Cerebellar nuclear complex (tissue), 1 donor: Measurements from ENCODE around the gene WIF1.

ENCODE experiments used
- DNase-seq, 2 experiments: peaks; one replicate each; lab custom pipeline; 2025; lab: John Stamatoyannopoulos, UW

The WIF1 gene

DNA sequence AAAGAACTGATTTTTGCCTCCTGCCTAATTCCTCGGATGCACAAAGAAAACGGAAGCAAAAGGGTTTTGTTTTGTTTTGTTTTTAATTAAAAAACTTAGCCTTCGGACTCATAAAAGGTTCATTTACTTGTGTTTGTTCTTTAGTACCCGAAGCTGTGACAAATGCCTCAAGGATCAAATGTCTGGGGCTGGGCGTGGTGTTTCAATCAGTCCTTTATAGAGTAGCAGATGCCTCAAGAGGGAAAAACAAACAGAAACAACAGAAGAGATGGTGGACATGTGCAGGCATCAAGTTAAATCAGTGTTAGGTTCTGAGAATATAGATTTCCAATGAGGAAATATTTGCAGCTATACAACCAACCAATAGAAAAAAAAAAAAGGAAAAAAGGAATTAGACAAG lies 1.6 kb upstream of the WIF1 start:
- DNase-seq: no peak

DNA sequence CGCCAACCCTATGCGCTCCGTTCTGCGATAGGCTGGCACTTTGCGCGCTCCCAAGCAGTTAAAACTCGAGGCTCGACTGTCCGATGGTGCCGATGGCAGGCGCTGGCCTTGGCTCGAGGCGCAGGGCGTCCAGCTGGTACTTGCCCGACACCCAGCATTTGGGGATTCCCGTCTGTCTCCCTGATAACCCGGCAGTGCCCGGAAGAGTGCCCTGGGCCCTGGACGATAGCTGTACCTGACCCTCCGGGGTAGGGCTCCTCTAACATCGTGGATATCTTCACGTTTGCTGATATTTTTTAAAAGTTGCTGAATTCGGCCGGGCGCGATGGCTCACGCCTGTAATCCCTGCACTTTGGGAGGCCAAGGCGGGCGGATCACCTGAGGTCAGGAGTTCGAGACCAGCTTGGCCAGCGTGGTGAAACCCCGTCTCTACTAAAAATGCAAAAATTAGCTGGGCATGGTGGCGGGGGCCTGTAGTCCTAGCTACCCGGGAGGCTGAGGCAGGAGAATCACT lies 908 bp upstream of the WIF1 start:
- no peak for DNase-seq

DNA sequence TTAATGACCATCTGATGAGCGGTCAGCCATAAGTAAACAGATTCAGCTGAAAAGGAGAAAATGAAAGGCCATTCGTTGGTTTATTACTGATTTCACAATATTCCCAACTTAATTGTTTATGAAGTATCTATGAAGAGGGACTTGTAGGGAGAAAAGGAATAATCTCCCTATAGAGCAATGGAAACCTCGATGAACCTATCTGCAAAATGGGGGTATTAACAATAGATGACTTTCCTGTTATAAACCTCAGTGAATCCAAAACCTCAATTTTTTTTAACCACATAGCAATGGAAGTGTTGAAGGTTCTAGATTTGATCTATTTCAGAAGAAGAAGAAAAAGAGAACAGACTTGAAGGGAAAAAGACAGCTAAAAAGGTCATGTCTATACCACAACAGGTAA lies 2.0 kb downstream of the WIF1 start:
- no peak for DNase-seq

DNA sequence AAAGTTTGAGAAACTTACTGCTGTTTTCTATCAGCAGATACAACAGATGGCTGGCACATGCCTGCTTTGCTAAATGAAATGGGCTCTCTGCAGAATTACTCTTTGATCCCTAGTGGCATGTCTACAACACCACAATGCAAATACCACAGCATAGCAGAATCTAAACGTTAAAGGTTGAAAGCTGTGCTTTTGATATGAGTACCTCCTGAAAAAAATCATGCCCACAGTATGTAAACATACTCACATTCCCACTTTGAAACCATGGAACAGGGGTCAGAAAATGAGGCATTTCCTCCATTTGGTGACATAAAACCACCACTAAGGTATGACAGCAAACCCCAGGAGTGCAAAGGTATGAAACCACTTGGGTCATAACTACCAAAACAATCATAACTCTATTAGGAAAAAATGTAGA lies 7.5 kb downstream of the WIF1 start:
- no peak for DNase-seq

DNA sequence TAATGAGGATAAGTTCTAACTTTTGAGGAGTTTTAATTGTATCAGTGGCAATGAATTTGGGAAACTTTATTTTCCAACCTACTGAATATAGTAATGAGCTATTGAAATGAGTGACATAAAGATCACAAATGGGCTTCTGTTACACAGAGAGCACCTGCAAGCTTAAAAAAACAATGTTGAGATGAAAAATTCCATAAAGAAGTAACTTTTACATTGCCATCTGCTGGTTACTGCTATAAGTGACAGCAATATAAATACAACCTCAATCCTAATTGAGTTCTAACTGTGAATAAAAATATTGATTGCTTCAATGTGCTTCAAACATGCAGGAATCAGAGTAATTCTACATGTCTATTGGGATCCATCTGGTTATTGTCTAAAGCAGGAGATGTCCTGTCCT lies 14.2 kb downstream of the WIF1 start:
- no peak for DNase-seq

DNA sequence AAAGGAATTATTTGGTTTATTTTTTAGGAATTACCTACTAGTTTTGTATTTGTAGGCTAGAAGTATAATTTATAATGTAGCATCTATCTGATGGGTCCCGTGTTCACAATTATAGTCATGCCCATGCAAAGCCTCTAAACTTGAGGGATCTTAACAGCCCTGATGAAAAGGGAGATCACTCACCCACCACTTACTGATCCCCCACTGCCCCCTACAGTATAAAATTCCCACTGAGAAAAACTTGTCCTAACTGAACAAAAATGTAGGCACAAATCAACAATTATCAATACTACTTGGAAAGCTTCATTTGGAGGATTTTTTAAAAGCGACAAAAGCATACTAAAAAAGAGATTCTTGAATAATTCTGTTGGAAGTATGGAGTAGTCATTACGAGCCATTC lies 21.0 kb downstream of the WIF1 start:
- DNase-seq: no peak

DNA sequence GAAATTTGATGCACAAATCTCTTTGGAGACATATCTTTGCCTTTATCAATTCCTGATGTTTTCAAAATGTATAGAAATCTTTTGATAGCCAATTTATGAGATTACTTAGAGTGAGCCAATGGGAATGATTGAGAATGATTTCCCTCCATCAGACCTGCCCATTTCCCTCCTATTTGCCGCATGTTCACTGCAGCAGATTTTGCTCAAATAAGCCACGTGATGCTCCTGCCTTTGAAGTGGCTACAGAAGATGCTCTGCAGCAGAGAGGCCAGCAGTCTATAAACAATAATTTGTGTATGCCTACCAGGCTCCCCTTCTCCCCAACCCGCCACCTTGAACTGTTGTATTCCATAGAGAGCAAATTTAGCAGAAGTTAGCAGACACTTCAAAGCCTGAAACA lies 21.9 kb downstream of the WIF1 start:
- no peak for DNase-seq

DNA sequence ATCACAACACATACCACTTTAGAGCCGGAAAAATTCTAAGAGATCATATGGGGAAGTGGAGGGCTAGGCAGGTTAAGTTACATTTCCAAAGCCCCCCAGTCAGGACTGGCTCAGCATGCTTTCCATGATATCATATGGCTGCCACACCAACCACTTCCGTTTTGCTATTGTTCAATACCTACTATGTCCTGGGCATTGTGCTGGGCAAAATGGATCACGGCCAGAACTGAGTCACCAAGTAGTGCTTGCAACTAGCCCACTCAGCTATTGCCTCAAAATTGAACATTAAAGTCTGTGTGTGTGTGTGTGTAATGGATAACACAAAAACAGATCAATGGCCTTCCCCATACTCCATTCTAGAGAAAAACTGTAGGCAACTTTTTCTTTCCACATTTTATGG lies 22.7 kb downstream of the WIF1 start:
- DNase-seq: no peak

DNA sequence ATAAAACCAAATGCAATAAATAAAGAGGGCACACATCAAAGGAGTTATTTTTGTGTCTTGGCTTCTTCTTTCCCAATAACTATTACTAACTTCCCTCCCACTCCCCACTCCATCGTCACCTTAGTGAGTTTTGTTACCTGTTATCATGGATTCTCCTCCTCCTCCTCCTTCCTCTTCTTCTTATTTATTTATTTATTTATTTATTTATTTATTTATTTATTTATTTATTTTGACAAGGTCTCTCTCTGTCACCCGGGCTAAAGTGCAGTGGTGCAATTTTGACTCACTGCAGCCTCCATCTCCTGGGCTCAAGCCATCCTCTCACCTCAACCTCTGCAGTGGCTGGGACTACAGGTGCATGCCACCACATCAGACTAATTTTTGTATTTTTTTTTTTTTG lies 26.4 kb downstream of the WIF1 start:
- DNase-seq: no peak

DNA sequence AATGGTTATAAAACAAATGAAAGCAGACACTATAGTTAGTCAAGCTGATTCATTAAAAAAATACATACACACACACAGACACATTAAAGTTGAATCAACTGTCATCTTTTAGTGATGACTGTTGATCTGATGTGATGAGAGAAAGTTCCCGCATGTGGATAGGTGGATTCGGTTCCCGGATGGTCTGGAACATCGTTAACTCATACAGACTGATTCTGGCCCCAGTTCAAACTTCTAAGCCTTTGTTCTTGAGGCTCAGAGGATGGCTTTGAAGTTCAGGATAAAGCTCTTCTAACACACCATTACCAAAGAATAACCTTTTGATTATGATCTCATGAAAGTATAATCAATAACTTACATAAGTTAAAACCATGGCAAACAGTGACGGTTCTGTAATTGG lies 27.5 kb downstream of the WIF1 start:
- DNase-seq: no peak

DNA sequence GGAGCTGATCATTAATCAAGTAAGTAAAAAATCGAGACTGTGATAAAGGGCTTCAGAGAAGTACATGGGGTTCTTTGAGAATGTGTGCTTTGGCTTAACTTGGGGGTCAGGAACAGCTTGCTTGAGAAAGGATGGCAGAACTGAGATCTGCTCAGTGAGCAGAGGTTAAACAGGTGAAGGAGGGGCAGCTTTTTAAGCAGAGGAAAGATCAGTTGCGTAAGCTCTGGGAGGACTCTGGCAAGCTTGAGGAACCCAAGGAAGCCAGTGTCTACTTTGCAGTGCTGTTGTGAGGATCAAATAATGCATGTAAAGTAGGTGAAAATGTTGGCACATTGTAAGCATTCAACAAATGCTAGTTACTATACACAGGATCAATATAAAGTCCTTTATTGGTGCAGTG lies 30.6 kb downstream of the WIF1 start:
- no peak for DNase-seq

DNA sequence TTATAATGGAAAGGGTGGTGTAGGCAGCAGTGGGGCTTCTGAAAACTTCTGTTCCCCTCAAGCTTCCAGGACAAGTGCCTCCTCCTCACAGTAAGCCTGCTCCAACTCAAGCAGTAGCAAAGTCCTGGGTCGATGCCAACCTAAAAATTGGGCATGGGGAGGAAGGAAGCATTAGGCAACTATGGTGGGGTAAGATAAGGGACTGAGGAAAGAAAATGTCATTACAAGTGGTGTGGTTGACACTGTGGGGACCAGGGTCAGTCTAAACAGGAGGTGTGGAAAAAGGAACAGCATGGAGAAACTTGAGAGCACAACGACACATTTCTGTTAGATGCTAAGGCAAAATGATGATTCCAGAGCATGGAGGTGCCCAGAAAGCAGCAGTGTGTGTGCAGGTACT lies 34.9 kb downstream of the WIF1 start:
- no peak for DNase-seq

DNA sequence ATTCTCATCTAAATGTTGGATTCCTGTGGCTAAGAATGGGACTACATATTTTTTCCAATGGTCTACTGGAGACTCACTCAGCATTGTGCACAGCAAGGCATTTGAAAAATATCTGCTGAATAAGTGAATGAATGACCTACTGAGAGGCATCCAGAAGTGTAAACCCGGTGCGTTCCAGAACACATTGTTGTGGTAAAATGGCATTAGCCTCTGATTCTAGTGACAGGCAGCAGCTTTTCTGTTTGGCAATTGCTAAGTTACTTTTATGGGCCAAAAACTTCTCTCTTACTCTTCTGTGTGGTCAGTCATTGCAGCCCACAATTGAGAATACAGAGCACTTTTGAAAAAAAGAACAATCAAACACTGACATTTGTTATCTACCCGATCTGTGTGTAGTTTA lies 36.5 kb downstream of the WIF1 start:
- DNase-seq: no peak

DNA sequence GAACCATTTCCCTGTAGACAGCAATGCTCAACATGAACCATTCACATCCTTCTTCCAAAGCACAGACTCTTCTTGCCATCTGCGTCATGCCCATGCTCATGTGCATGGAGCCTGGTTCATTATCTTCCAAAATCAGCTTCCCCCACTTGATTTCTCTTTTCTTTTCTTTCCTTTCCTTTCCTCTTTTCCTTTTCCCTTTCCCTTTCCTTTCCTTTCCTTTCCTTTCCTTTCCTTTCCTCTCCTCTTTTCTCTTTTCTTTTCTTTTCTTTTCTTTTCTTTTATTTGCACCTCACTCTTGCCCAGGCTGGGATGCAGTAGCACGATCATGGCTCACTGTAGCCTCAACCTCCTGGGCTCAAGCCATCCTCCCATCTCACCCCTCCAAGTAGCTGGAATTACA lies 37.5 kb downstream of the WIF1 start:
- no peak for DNase-seq

DNA sequence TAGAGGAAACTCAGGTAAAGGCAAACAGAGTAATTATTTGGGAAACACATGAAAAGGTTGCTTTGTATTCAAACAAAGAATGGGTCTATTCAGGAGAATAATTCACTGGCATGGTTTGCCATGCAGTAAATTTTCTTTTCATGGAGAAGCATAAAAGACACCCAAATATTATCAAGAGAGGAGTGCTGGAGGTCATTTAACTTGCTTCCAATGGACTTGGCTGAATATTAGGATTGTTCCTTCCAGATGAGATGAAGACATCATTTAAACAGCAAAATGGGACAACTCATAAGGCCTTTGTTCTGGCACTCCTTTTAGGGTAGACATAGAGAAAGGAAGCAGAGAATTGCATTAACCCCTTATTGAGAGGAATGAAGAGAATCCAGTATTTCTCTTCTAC lies 38.7 kb downstream of the WIF1 start:
- no peak for DNase-seq

DNA sequence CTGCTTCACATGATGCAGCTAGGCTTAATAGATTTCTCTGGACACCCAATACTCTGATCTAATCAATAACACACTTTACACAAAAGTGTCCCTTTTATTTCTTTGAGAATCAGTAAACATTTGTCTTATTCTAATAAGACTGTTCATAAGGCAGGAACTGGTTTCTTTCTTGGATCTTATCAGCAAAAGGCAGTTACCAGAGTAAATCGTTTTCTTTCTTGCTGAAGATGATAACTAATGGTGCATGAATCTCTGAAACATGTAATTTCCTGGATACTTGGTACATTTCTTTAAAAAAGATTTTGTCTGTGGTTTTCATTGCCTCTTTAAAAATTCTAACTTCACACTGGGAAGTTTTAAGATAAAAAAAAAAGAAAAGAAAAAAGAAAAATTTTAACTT lies 39.6 kb downstream of the WIF1 start:
- no peak for DNase-seq

DNA sequence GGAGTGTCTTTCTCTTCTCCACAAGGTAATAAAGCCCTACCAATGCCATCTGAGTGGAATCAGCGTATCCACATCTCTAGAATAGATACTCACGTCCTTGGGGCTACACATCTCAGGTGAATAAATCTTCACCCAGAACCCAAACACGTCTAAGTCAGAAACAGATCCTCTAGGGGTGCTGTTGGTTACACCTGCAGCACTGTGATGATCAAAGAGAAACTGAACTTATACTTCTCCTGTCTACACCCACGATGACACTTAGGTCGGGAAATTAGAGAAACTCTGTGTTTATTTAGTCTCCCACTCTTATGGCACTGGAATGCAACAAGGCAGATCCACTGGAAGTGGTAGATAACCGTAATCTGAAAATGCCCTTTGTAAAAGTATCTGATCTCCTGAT lies 46.2 kb downstream of the WIF1 start:
- no peak for DNase-seq

DNA sequence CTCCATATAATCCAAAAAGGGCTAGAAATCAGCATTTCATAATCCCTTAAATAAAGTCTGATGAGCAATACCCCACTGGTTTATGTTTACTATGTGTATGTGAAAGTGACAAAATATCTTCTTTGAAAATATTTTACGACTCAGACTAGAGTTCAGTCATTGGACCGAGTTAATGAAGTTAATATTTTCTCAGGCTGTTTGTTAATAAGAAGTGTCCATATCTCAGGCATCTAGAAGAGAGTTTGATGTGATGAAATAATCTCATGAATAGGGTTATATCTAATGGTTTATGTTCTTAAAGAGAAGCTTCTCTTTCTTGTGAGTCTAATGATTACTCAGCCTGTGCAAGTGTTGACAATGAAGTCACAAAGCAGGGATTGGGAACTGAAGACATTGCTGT lies 51.8 kb downstream of the WIF1 start:
- DNase-seq: no peak

DNA sequence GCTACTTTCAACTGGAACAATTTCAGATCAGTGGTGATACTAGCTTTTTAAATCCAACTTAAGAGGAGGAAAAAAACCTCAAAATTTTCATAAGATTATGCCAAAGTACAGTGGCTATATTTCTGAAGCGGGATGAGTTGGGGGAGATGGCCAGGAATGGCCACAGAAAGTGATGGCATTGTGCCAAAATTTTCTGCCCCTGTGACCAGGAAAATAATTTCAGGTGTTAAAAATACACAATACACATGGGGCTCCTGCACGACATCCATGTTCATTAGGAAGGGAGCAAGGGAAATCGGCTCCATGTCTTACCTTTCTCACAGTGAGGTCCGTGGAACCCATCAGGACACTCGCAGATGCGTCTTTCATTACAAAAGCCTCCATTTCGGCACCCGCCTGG lies 53.7 kb downstream of the WIF1 start:
- no peak for DNase-seq

DNA sequence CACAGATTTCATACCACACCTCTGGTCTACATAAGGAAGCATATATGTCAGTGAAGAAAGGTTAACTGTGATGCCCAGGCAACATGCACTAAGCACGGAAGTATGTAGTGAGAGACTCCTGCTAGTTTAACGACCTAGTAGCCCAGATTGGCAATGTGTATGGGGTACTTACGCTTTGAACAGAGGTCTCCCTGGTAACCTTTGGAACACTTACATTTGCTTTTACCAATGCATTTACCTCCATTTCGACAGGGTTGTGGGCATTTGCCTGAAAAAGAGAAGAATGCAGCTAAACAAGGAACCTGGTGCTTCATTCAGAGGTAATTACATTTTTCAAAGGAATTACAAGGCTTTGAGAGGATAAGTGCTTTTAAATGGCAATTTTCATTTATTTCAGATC lies 65.2 kb downstream of the WIF1 start:
- no peak for DNase-seq

DNA sequence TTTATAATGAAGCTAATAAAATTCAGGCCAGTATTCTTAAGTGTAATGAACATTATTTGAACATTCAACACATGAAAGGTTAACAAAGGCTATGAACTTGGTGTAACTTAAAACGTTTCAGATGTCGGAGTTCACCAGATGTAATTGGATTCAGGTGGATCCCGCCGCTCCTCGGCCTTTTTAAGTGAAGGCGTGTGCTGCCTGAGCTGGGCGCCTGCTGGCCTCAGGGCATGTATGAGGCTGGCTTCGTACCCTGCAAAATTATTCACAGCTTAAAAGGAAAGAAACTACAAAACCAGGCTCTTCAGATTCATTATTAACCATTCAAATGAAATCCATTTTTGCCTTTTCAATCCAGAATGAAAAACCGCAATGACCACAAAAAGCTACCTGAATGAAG lies 69.9 kb downstream of the WIF1 start:
- no peak for DNase-seq

DNA sequence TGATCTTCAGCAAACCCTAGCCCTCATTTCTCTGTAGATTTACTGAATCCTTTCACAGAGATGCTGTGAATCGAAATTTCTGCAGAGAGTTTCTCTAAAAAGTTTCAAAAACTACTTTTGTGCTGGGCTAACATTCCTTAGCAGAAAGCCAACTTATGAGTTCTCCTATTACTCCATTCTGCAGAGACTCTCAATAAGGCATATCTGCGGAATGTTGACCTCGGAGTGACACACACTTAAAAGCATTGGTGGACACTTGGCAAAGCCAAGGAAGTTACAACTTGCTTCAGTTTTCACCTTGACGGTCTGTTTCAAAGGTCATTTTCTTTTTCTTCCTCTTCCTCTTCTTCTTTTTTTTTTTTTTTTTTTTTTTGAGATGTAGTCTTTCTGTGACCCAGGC lies 75.8 kb downstream of the WIF1 start:
- DNase-seq: no peak

DNA sequence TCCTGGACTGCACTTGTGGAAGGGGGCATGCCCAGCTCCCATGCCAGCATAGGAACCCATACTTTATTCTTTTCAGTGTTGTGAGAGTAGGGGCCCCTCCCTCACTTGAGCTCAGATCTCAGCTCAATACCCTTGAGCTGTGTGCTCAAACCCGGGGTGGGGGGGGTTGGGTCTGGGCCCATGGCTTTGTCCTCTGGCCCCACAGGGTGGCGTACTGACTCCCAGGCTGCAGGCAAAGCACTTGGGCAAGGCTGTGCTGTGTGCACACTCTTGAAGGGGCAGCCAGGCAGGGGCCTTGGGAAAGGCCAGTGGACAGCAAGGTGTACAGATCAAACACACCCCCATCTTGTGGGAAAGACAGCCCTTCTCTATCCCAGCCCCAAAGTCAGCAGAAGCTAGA lies 81.8 kb downstream of the WIF1 start:
- no peak for DNase-seq

DNA sequence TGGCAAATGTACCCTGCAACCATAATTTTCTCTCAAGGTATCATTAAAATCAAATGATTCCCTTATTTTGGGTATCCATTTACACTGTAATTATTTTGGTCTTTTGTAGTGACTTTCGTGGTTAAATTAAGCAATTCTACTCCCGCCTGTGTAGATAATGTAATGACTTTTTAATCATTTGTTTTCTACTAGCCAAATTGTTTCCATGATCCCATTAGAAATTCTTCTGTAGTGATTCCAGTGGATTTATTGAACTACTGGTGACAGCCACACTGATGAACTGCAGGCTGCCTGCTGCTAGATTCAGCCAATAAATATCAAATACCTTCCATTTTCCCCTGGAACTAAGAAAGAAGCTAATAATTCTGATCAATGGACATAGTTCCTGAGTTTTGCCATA lies 96.0 kb downstream of the WIF1 start:
- no peak for DNase-seq

DNA sequence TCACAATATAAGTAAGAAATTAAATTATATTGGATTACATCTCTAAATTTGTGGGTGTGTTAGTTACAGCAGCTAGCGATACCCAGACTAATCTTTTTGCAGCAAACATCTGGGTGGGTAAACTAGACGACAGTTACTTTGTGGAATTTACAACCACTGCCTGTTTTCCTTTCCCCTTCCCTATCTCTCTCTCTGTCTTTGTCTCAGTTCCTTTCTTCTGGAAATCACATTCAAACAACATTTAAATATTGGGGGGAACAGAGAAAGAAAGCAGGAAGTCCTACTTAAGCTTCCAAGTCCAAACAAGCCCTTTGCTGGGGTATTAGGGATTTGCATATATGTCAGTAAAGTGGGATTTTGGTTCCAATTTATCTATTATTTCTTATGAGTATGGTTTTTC lies 97.6 kb downstream of the WIF1 start:
- no peak for DNase-seq
